Stimulated activated CD4-positive, alpha-beta T cell treated with anti-CD3 and anti-CD28 coated beads, Interleukin-4, amount 100 ng/mL, for 48 hours (primary cell): Measurements from ENCODE around the gene DDX50.

Source experiments
- DNase-seq, 2 donors: peaks; one replicate each; pipeline ENCODE4 v3.0.0-alpha.2; 2020; ENCODE audit warnings: low read depth in 2 of 2

DDX50 gene

DNA sequence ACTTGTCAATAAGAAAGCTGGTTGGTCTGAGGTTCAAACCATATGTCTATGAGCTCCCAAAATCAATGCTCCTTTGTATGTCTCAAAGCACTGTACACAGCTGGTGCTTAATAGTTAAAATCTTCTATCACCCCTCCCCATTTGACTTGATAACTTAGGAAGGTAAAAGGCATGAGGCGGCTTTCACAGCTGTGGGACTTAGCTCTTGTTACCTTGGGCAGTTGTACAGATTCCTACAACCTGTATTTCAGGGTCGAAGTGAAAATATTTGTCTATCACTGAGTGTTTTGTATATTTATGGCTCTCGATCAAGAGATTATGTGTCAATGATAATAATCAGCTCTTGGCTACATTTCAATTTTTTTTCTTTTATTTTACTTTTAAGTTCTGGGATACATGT, 86.5 kb downstream of the DDX50 start:
- no peak for DNase-seq

DNA sequence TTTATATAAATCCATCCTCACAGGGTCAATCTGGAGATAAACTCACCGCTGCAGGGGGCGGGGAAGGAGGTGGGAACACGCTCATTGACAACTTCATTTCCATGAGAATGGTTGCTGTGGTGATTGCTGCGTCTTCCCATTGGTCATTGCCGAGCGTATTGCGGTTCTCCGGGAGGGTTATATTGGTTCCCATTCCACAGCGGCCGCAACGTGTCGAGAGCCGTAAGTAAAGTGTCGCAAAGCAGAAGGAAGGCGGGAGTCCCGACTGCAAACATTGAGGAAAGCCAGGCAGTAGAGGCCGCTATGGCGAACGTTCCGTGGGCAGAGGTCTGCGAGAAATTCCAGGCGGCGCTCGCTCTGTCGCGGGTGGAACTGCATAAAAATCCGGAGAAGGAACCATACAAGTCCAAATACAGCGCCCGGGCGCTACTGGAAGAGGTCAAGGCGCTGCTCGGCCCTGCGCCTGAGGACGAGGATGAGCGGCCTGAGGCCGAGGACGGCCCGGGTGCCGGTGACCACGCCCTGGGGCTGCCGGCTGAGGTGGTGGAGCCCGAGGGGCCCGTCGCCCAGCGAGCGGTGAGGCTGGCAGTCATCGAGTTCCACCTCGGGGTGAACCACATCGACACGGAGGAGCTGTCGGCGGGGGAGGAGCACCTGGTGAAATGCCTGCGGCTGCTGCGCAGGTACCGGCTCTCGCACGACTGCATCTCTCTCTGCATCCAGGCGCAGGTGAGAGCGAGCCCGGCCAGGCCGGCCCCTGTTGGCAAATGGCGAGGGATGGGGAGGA, 87.6 kb downstream of the DDX50 start, which contains the start of gene KIFBP:
Gene KIFBP, plus strand, starts transcription at position 274 of the 787 bp plus-strand sequence. Its CDS starts 30 bp downstream, at position 304.
- DNase-seq: peak; percentile 72 to 82

DNA sequence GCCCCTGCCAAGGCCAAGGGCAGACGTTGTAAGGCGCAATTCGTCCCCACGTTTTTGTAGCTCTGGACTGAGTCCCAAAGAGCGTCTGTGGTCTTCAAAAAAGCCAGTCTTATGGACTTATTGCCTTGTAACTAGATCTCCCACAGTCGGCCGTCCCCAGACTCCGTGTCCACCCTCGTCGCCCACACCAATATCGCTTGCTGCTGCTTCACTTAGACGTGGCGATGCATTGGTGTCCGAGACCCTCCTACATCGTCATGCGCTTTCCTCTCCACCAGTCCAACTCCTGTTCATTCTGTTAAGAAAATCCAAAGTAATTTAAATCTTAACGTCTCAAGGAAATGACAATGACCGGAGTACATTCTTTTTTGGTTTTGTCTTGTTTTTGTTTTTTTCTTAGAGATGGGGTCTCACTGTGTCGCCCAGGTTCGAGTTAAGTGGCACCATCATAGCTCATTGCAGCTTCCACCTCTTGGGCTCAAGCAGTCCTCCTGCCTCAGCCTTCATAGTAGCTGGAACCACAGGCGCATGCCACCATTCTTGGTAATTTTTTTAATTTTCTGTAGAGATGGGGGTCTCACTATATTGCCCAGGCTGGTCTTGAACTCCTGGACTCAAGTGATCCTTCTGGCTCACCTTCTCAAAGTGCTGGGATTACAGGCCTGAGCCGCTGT, 88.3 kb downstream of the DDX50 start:
- DNase-seq: no peak

DNA sequence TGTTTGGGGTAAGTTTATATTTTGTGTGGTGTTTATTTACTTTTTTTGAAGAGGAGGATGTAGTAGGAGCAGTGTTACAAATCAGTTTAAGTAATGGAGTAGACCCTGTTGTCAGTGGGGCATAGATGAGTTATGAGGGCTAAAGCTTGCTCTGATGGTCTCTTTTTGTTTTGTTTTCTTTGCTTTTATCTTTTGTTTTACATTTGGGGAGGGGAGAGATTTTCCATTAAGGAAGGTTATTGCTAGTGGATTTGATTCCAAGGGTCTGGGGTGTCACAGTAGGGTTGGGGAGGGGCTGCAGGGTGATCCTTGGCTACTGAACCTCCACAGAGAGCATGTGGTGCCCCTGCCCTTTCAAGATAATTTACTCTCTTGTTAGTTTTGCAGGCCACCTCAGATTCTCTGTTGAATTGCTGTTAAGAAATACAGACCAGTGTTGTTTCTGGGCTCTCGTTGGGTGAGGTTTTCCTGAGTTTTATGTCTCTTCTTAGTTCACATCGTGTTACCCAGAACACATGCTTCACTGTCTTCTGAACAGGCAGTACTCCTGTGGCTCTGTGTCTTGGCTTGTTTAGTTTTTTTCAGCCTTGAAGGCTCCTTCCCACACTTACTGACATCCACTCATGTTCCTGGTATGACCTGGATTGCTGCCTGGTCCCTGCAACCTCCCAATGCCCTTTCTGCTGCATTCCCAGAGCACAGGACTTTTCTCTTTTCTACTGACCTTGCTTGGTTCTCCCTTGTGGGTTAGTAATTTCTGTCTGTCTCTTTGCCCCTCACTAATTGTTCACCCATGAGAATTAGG, 91.7 kb downstream of the DDX50 start:
- DNase-seq: no peak
